Neuronal stem cell (in vitro differentiated cells): ENCODE measurements around the gene HSPA12B.

Source experiments
- DNase-seq: peaks from one replicate; pipeline ENCODE4 v3.0.0-alpha.2; 2013; ENCODE audit warnings: low spot score
- H2AFZ ChIP-seq: one replicate; pipeline ENCODE4 v1.6.1; 2013; ENCODE audit warnings: mild to moderate bottlenecking, low read length, inconsistent platforms
- H2AK5ac ChIP-seq: 2 replicates; pipeline ENCODE4 v1.6.1; 2013; ENCODE audit warnings: low read depth, mild to moderate bottlenecking, inconsistent platforms, low read length, moderate library complexity, mixed read lengths
- H2BK120ac ChIP-seq: 2 replicates; pipeline ENCODE4 v1.6.1; 2013; ENCODE audit warnings: low read depth, mild to moderate bottlenecking, inconsistent platforms, low read length, moderate library complexity, mixed read lengths
- H2BK12ac ChIP-seq: one replicate; pipeline ENCODE4 v1.6.1; 2013; ENCODE audit warnings: low read length, inconsistent platforms
- H2BK15ac ChIP-seq: 2 replicates; pipeline ENCODE4 v1.6.1; 2013; ENCODE audit warnings: mild to moderate bottlenecking, low read length, inconsistent platforms, mixed read lengths
- H2BK5ac ChIP-seq: one replicate; pipeline ENCODE4 v1.6.1; 2013; ENCODE audit warnings: inconsistent platforms, mild to moderate bottlenecking, low read length, moderate library complexity
- H3K14ac ChIP-seq: one replicate; pipeline ENCODE4 v1.6.1; 2013; ENCODE audit warnings: low read length, inconsistent platforms
- H3K18ac ChIP-seq: 2 replicates; pipeline ENCODE4 v1.6.1; 2013; ENCODE audit warnings: low read length, inconsistent platforms
- H3K23ac ChIP-seq: 2 replicates; pipeline ENCODE4 v1.6.1; 2013; ENCODE audit warnings: low read depth, mild to moderate bottlenecking, mixed read lengths, low read length, inconsistent platforms; ENCODE audit not compliant: poor library complexity
- H3K27ac ChIP-seq: replicated peaks from 3 replicates; pipeline ENCODE4 v1.5.1; 2013; ENCODE audit warnings: low read length, inconsistent platforms
- H3K27me3 ChIP-seq, 3 experiments: 2 replicates each; pipeline ENCODE4 v1.6.1; 2013; ENCODE audit warnings: low read length in 3 of 3, mild to moderate bottlenecking in 2 of 3, inconsistent platforms in 1 of 3, low read depth in 1 of 3, mixed read lengths in 1 of 3, moderate library complexity in 1 of 3; ENCODE audit not compliant: control insufficient read depth in 3 of 3, insufficient read depth in 3 of 3
- H3K36me3 ChIP-seq, 2 donors: replicated peaks in 1 of 2; 2 replicates each; pipeline ENCODE4 v1.6.1; 2013; ENCODE audit warnings: low read length in 2 of 2; ENCODE audit not compliant: control insufficient read depth in 2 of 2, insufficient read depth in 2 of 2
- H3K4ac ChIP-seq: 2 replicates; pipeline ENCODE4 v1.6.1; 2013; ENCODE audit warnings: inconsistent platforms, mild to moderate bottlenecking, low read length, moderate library complexity
- H3K4me1 ChIP-seq, 2 donors: 1 replicate in 1 of 2; 2 replicates in 1 of 2; pipeline ENCODE4 v1.6.1; 2013; ENCODE audit warnings: low read length in 2 of 2, low read depth in 1 of 2; ENCODE audit not compliant: control insufficient read depth in 2 of 2, insufficient read depth in 1 of 2
- H3K4me2 ChIP-seq: one replicate; pipeline ENCODE4 v1.6.1; 2013; ENCODE audit warnings: mild to moderate bottlenecking, low read length, inconsistent platforms; ENCODE audit not compliant: insufficient read depth, poor library complexity, severe bottlenecking
- H3K4me3 ChIP-seq, 2 donors: 2 replicates each; pipeline ENCODE4 v1.5.1; 2013; ENCODE audit warnings: low read length in 2 of 2, mild to moderate bottlenecking in 2 of 2, inconsistent platforms in 1 of 2, moderate library complexity in 1 of 2
- H3K79me1 ChIP-seq: one replicate; pipeline ENCODE4 v1.6.1; 2013; ENCODE audit warnings: low read depth, mild to moderate bottlenecking, inconsistent platforms, low read length, moderate library complexity
- H3K9ac ChIP-seq: one replicate; pipeline ENCODE4 v1.6.1; 2013; ENCODE audit warnings: mild to moderate bottlenecking, low read depth, low read length, inconsistent platforms; ENCODE audit not compliant: poor library complexity
- H3K9me3 ChIP-seq, 2 donors: replicated peaks in 1 of 2; 2 replicates each; pipeline versions ENCODE3 to v1.6.1; 2013; ENCODE audit warnings: low read length in 2 of 2, mild to moderate bottlenecking in 2 of 2, inconsistent platforms in 1 of 2, low read depth in 1 of 2, mixed read lengths in 1 of 2, moderate library complexity in 1 of 2; ENCODE audit not compliant: control insufficient read depth in 2 of 2, insufficient read depth in 1 of 2
- H4K8ac ChIP-seq: one replicate; pipeline ENCODE4 v1.6.1; 2013; ENCODE audit warnings: low read depth, mild to moderate bottlenecking, inconsistent platforms, low read length, moderate library complexity
- H4K91ac ChIP-seq: one replicate; pipeline ENCODE4 v1.6.1; 2013; ENCODE audit warnings: low read length, low read depth, mild to moderate bottlenecking, inconsistent platforms; ENCODE audit not compliant: poor library complexity
- WGBS, 2 donors: extraction: QIAGEN DNeasy Blood & Tissue Kit; methylation state at CpG; one replicate each; pipeline ENCODE4 v1.1.7; 2013; ENCODE audit warnings: missing lambda C conversion rate in 2 of 2, mixed read lengths in 1 of 2; ENCODE audit not compliant: insufficient read length in 2 of 2, insufficient replicate concordance in 1 of 2; ENCODE audit errors: extremely low coverage in 2 of 2; 5-methylcytosine and 5-hydroxymethylcytosine counted together

HSPA12B gene

DNA sequence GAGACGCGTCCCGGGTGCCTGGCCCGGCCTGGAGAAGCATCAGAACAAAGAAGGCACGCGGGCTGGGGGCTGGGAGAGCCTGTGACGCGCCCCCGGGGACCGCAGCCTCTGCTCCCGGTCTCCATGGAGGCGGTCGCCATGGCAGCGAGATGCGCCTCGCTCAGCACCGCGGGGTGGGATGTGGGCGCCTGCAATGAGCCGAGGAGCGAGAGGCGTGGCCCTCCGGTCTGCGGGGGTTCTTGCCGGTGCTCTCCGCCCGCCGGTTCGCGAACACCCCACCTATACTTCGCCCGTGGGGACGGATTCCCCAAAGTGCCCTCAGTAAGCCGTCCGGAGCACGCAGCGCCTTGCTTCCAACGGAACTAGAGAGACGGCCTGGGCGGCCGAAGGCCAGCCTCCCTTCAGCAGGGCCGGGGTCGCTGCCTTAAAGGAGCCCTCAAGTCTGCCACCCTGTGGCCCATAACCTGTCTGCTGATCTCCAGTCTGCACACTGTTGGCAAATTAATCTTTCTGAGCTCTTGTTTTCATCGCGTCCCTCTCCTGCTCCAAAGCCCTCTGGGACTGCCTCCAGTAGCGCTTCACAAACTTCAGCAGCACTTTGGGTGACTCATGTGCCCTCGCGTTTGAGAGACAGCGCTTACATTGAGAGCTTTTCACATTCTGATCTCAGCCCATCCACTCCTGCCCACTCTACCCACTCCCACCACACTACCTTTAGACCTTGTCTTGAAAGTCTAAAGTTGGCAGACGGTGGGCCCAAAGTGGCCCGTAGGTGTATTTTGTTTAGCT is 36.1 kb downstream of the HSPA12B start:
- no peak overlapping the region for H3K14ac ChIP-seq
- no CpG with 5 or more reads among the region's 51 CpGs for WGBS, 2 donors
- H3K18ac ChIP-seq, result peak overlapping the region; percentile 95
- H4K91ac ChIP-seq, result no peak overlapping the region
- peak; percentile 89 for DNase-seq
- peak overlapping the region; percentile 58 for H2BK15ac ChIP-seq
- peak overlapping the region; percentile 82 to 95 for H3K4me3 ChIP-seq
- H3K9me3 ChIP-seq, result no peaks in the 10 kb centered on the region
- peak overlapping the region; percentile 93 for H3K4me2 ChIP-seq
- H2AFZ ChIP-seq, result peak overlapping the region; percentile 91
- H2BK120ac ChIP-seq, result peak overlapping the region; percentile 47
- no peak overlapping the region for H3K4ac ChIP-seq
- peak overlapping the region; percentile 78 for H3K27ac ChIP-seq
- H4K8ac ChIP-seq, result no peak overlapping the region
- peak overlapping the region; percentile 91 for H3K9ac ChIP-seq
- H2BK5ac ChIP-seq, result peak overlapping the region; percentile 39
- H3K4me1 ChIP-seq, result peaks cover 15 to 21% of the 10 kb centered on the region in 2 donors
- peak overlapping the region; percentile 55 for H3K23ac ChIP-seq
- no peak overlapping the region for H2BK12ac ChIP-seq
- no peaks in the 10 kb centered on the region for H3K36me3 ChIP-seq
- peaks cover 0 to 6% (median 0%) of the 10 kb centered on the region in 3 experiments for H3K27me3 ChIP-seq
- H3K79me1 ChIP-seq, result peaks cover 26% of the 10 kb centered on the region
- peak overlapping the region; percentile 63 for H2AK5ac ChIP-seq

DNA sequence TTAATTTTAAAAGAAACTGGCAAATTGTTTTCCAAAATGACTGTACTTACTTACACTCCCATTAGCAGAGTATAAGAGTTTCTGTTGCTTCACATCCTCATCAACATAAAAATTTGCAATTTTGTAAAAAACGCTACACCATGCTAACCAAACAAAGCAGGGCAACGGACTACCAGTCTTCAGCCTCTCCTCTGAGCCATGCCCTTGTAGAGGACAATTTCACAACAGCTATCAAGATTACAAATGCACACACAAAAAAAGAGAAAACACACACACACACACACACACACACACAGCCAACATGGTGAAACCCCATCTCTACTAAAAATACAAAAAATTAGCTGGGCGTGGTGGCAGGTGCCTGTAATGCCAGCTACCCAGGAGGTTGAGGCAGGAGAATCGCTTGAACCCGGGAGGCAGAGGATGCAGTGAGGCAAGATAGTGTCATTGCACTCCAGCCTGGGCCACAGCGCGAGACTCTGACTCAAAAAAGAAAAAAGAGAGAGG is 39.1 kb downstream of the HSPA12B start:
- Histone ChIP-seq H2BK12ac (no peak overlapping the region), H3K4me1 (peaks cover 8 to 9% of the 10 kb centered on the region in 2 donors), H3K4me3 (no peak overlapping the region), H3K36me3 (no peaks in the 10 kb centered on the region), H3K9ac (no peak overlapping the region), H3K27ac (no peak overlapping the region), H3K14ac (no peak overlapping the region), H2BK120ac (no peak overlapping the region), H3K4ac (no peak overlapping the region), H2BK15ac (no peak overlapping the region), H2AFZ (no peak overlapping the region), H3K79me1 (peaks cover 6% of the 10 kb centered on the region), H3K23ac (no peak overlapping the region), H2BK5ac (no peak overlapping the region), H3K18ac (no peak overlapping the region), H3K9me3 (peaks cover 3 to 4% of the 10 kb centered on the region in 2 donors), H4K91ac (no peak overlapping the region), H4K8ac (no peak overlapping the region), H2AK5ac (no peak overlapping the region), H3K4me2 (no peak overlapping the region), H3K27me3 (peaks cover 0 to 22% (median 0%) of the 10 kb centered on the region in 3 experiments)
- DNase-seq, result no peak
- no CpG with 5 or more reads among the region's 7 CpGs for WGBS, 2 donors

DNA sequence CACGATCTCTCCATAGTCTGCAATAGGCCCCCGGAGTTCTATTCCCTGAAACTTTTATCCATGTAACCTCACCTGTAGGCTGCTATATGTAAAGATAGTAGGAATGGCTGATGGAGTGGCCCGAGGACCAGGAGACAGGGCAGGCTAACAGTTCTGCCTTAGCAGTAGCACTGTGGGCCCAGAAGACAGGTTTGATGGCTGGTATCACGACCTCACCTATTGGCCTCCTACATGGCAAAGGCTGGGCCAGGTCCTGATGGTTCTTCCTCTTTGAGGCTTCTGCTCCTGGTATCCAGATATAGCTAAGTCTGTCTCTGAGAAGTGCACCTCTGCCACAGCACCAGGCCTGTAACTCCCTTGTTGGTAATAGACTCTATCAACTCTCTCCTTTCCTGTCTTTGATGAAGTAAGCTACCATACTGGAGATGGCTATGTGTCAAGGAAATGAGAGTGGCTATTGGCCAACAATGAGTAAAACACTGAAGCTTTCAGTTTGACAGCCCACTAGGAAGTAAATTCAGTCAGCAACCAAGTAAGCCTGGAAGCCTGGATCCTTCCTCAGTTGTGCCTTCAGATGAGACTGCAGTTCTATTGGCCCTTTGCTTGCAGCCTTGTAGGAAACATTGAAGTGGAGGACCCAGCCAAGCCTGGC is 43.1 kb downstream of the HSPA12B start:
- H3K27ac ChIP-seq, result no peak overlapping the region
- no peak overlapping the region for H3K4ac ChIP-seq
- H3K18ac ChIP-seq, result no peak overlapping the region
- DNase-seq, result no peak
- no CpG with 5 or more reads among the region's 4 CpGs for WGBS, 2 donors
- H3K14ac ChIP-seq, result no peak overlapping the region
- no peak overlapping the region for H3K4me3 ChIP-seq
- no peak overlapping the region for H2BK15ac ChIP-seq
- H3K4me1 ChIP-seq, result peaks cover 0 to 7% of the 10 kb centered on the region in 2 donors
- no peak overlapping the region for H2AFZ ChIP-seq
- H3K23ac ChIP-seq, result no peak overlapping the region
- no peak overlapping the region for H2BK120ac ChIP-seq
- peaks cover 2 to 53% (median 34%) of the 10 kb centered on the region in 3 experiments for H3K27me3 ChIP-seq
- H2AK5ac ChIP-seq, result no peak overlapping the region
- H3K9me3 ChIP-seq, result peaks cover 3 to 4% of the 10 kb centered on the region in 2 donors
- no peak overlapping the region for H2BK12ac ChIP-seq
- no peak overlapping the region for H4K8ac ChIP-seq
- H3K4me2 ChIP-seq, result no peak overlapping the region
- H3K9ac ChIP-seq, result no peak overlapping the region
- no peaks in the 10 kb centered on the region for H3K79me1 ChIP-seq
- no peaks in the 10 kb centered on the region for H3K36me3 ChIP-seq
- no peak overlapping the region for H2BK5ac ChIP-seq
- no peak overlapping the region for H4K91ac ChIP-seq

DNA sequence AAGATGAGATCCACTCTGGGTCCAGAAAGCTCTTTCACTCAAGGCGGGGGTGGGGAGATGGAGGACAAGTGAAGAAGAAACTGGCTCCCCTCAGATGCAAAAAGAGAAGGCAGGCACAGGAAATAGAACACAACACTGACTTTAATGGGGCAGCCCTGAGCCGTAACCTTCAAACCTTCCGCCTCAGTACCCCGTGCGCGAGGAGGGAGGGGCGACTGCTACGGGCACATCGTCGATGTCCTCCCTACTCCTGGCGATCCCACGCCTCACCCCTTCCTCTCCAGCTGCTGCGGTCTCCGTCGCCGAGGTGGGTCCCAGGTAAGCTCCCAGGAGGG is 44.9 kb downstream of the HSPA12B start:
- Histone ChIP-seq H4K91ac (no peak overlapping the region), H3K23ac (peak overlapping the region; percentile 69), H2BK12ac (no peak overlapping the region), H2AK5ac (peak overlapping the region; percentile 44), H3K36me3 (no peaks in the 10 kb centered on the region), H3K4me3 (peak overlapping the region; percentile 37 to 79), H2BK15ac (peak overlapping the region; percentile 98), H3K9ac (peak overlapping the region; percentile 74), H3K9me3 (peaks cover 3 to 4% of the 10 kb centered on the region in 2 donors), H2BK5ac (no peak overlapping the region), H2AFZ (peak overlapping the region; percentile 97), H3K18ac (peak overlapping the region; percentile 92), H4K8ac (peak overlapping the region; percentile 48), H3K4me1 (peaks cover 3 to 10% of the 10 kb centered on the region in 2 donors), H3K27ac (no peak overlapping the region), H2BK120ac (peak overlapping the region; percentile 75), H3K79me1 (no peaks in the 10 kb centered on the region), H3K4ac (no peak overlapping the region), H3K4me2 (peak overlapping the region; percentile 92), H3K27me3 (peaks cover 2 to 53% (median 34%) of the 10 kb centered on the region in 3 experiments), H3K14ac (peak overlapping the region; percentile 95)
- no peak for DNase-seq
- no CpG with 5 or more reads among the region's 16 CpGs for WGBS, 2 donors
